Gastrocnemius medialis (tissue), 4 donors: ENCODE data around the gene CFAP53.

Experiments
- POLR2A ChIP-seq, 2 donors: fragments of 450-650 bp; IDR thresholded peaks; one replicate each; pipeline ENCODE4 v1.6.1; 2017; ENCODE audit warnings: antibody characterized with exemption in 2 of 2, mild to moderate bottlenecking in 2 of 2, moderate library complexity in 2 of 2
- TF ChIP-seq, protein P1 (sequence below), 5 experiments: fragments of 450-650 bp in 3 of 5; fragments of 200-600 bp in 2 of 5; sonication (generic) in 2 of 5; IDR thresholded peaks in 4 of 5; conservative IDR thresholded peaks in 1 of 5; 1 replicate in 4 of 5; 2 replicates in 1 of 5; pipeline ENCODE4 v1.5.1; 2016 to 2019; ENCODE audit warnings: antibody characterized with exemption in 5 of 5, mild to moderate bottlenecking in 3 of 5, moderate library complexity in 3 of 5

- TF ChIP-seq, protein P1, sequence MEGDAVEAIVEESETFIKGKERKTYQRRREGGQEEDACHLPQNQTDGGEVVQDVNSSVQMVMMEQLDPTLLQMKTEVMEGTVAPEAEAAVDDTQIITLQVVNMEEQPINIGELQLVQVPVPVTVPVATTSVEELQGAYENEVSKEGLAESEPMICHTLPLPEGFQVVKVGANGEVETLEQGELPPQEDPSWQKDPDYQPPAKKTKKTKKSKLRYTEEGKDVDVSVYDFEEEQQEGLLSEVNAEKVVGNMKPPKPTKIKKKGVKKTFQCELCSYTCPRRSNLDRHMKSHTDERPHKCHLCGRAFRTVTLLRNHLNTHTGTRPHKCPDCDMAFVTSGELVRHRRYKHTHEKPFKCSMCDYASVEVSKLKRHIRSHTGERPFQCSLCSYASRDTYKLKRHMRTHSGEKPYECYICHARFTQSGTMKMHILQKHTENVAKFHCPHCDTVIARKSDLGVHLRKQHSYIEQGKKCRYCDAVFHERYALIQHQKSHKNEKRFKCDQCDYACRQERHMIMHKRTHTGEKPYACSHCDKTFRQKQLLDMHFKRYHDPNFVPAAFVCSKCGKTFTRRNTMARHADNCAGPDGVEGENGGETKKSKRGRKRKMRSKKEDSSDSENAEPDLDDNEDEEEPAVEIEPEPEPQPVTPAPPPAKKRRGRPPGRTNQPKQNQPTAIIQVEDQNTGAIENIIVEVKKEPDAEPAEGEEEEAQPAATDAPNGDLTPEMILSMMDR (IDR thresholded peaks at IDR 0.05 in 4 of 5, conservative IDR thresholded peaks at IDR 0.05 in 1 of 5) = no peak
- TF ChIP-seq POLR2A (IDR thresholded peaks at IDR 0.05) = no peak
Observed at GRCh38 chr18:50280707-50281294, 14.5 kb upstream of the CFAP53 start.
